ENCODE measurements around the gene CD164.

CD164 gene

DNA sequence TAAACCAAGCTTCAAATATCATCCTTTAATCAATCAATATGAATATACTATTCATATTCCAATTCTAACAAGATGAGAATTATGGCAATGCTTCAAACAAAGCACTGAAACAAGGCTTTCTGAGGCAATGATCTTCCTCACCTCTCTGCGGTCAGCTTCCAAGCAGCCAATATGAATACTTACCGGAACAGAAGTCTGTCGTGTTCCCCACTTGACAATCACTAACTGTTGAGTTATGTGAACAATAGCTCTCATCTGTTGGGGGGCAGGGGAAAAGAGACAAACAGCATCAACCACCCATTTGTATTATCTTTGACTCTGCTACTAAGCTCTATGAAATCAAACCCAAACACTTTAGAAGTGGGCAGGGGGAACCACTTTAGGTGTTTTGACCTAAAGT lies 4.5 kb downstream of the CD164 start:
- no peak overlapping the region for H3K4me3 ChIP-seq (ENCODE audit: low read length)
- DNase-seq (ENCODE audit: low read depth), result no peak
- TF ChIP-seq, protein P1, sequence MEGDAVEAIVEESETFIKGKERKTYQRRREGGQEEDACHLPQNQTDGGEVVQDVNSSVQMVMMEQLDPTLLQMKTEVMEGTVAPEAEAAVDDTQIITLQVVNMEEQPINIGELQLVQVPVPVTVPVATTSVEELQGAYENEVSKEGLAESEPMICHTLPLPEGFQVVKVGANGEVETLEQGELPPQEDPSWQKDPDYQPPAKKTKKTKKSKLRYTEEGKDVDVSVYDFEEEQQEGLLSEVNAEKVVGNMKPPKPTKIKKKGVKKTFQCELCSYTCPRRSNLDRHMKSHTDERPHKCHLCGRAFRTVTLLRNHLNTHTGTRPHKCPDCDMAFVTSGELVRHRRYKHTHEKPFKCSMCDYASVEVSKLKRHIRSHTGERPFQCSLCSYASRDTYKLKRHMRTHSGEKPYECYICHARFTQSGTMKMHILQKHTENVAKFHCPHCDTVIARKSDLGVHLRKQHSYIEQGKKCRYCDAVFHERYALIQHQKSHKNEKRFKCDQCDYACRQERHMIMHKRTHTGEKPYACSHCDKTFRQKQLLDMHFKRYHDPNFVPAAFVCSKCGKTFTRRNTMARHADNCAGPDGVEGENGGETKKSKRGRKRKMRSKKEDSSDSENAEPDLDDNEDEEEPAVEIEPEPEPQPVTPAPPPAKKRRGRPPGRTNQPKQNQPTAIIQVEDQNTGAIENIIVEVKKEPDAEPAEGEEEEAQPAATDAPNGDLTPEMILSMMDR (conservative IDR thresholded peaks at IDR 0.05; ENCODE audit: low read depth, low read length), result no peak

DNA sequence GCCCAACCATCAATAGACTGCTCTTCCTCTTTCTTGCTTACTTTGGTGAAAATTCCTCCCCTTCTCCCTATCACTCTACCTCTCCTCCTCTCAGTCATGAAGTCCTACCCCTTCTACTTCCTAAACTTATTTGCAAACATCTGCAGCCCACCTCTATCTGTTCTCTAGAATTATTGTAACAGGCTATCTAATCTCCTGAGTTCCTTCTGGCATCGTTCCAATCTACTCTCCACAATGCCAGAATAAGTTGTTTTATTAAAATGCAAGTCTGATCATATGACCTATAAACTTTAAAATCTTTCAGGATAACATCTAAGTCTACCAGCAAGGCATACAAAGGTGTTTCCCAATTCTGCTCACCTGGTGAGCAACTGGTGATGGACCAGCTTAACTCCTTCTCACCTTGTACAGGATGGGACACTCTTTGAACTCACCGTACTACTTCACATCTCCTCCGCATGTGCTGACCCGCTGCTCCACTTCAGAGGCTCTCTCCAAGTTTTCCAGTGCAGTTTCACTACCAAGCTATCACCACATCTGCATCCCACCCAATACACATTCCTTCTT lies 7.9 kb downstream of the CD164 start:
- H3K4me3 ChIP-seq (ENCODE audit: low read length), result no peak overlapping the region
- DNase-seq (ENCODE audit: low read depth), result no peak
- TF ChIP-seq, protein P1 (conservative IDR thresholded peaks at IDR 0.05; ENCODE audit: low read depth, low read length), result no peak

DNA sequence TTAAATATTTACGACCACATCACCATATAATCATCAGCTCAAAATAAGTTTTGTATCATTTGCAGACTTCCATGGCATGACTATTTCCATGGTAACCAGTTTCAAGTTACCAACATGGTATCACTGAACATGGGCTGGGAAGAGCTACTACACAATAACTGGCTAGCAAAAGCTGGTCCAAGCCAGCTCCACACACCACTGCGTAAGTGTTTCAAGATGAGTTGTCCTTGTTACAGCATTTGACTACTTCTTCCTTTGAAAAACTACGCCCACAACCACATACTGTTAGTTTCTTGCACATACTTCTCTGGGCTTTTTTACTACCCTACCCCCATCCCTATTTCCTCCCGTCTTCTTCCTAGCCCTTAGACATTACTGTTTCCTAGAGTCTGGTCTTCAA lies 8.5 kb downstream of the CD164 start:
- H3K4me3 ChIP-seq (ENCODE audit: low read length), result no peak overlapping the region
- no peak for DNase-seq (ENCODE audit: low read depth)
- TF ChIP-seq, protein P1 (conservative IDR thresholded peaks at IDR 0.05; ENCODE audit: low read depth, low read length), result no peak

DNA sequence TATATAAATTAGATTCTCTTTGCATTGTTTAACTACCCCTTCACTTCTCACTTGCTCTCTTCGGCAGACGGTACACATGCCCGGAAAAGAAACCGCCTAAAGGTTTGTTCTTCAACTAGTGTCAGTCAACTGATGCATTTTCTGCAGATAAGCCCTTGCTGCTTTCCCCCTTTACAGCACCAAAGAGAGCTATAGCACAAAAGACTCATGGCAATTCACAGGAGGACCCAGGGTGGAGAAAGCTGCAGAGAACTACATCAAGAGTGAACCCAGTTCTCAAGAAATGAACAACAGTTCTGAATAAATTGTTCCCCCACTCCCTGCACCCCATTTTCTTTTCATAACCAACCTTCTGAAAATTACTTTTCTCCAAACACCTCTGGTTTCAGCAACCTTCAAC lies 8.9 kb downstream of the CD164 start:
- TF ChIP-seq, protein P1 (conservative IDR thresholded peaks at IDR 0.05; ENCODE audit: low read depth, low read length), result no peak
- DNase-seq (ENCODE audit: low read depth), result no peak
- no peak overlapping the region for H3K4me3 ChIP-seq (ENCODE audit: low read length)

DNA sequence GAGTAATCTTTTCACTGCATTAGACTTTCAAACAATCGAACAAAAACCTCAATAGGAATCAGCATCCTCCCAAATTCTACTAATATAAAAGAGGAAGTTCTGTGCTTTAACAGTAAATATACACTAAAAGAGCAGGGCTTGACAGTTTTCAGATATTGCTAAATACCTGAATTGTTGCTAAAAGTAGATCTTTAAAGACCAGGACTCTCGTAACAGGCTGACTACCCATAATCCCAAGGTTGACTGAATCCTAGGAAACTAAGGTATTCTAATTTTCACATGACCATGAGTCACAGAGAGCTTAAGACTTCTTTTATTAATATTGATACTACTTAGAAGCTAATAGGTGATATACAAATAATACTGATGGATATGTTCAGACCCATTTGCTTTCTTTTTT lies 10.1 kb downstream of the CD164 start:
- TF ChIP-seq, protein P1 (conservative IDR thresholded peaks at IDR 0.05; ENCODE audit: low read depth, low read length), result no peak
- DNase-seq (ENCODE audit: low read depth), result peak; percentile 75
- no peak overlapping the region for H3K4me3 ChIP-seq (ENCODE audit: low read length)

DNA sequence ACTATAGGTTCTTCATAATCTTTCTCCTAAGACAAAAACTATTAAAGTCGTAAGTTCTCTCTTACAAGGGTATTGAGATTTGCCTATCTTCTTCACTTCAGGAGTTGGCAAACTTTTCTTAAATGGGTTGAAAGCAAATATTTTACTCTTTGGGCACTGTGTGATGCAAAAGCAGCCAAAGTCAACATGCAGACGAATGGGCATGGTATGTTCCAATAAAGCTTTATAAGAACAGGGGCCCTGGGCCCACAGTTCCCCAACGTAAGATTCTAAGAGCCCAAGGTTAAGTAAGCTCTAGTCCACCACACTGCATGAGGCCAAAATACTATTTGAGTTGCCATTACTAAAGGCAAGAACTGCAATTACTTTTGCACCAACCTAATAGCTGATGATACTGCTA lies 11.5 kb downstream of the CD164 start:
- no peak overlapping the region for H3K4me3 ChIP-seq (ENCODE audit: low read length)
- TF ChIP-seq, protein P1 (conservative IDR thresholded peaks at IDR 0.05; ENCODE audit: low read depth, low read length), result no peak

DNA sequence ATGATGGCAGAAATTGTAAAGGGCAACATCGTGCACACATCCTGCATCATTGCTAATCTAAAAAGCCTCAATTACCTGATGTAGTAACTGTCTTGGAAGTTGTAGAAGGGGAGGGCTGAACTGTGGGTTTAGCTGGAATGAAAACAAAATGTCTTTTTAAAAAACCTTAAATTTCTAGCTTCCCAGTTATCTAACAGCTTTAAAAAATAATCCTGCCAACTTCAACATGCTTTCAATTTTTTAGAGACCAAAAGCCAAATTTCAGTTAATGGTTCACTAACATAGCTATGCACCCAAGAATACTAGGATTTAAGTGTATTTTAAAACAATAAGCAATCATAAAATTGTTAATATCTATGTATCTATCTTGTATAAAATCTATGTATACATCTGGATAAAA lies 11.9 kb downstream of the CD164 start:
- no peak for DNase-seq (ENCODE audit: low read depth)
- H3K4me3 ChIP-seq (ENCODE audit: low read length), result no peak overlapping the region
- TF ChIP-seq, protein P1 (conservative IDR thresholded peaks at IDR 0.05; ENCODE audit: low read depth, low read length), result no peak

More for the DNA sequence above, 11.5 kb downstream of the CD164 start:
- no peak for DNase-seq (ENCODE audit: low read depth)

Data from retinal pigment epithelial cell (primary cell).